HEK293T (cell line): ENCODE results near the gene STK40.

Experiments
- CTCF ChIA-PET: fragments of 350-600 bp; formaldehyde crosslinking; extraction: SDS; loops from one replicate; lab custom pipeline; 2021; ENCODE audit warnings: antibody characterized with exemption, inconsistent platforms; lab: Yijun Ruan, JAX
- POLR2A ChIA-PET: fragments of 350-600 bp; formaldehyde crosslinking; extraction: SDS; loops from one replicate; lab custom pipeline; 2020; ENCODE audit warnings: antibody characterized with exemption, inconsistent platforms; lab: Yijun Ruan, JAX
- DNase-seq: peaks from one replicate; pipeline ENCODE4 v3.0.0; 2012; ENCODE audit warnings: mixed read lengths; ENCODE audit errors: extremely low spot score
- ARNT ChIP-seq: fragments of 450-650 bp; IDR thresholded peaks from 2 replicates; pipeline ENCODE4 v1.6.1; 2017; ENCODE audit warnings: mild to moderate bottlenecking
- BHLHE40 ChIP-seq: fragments of 450-650 bp; IDR thresholded peaks from 2 replicates; pipeline ENCODE4 v1.6.1; 2016; ENCODE audit warnings: mild to moderate bottlenecking, moderate library complexity, borderline replicate concordance
- CTBP1 ChIP-seq: fragments of 450-650 bp; IDR thresholded peaks from 2 replicates; pipeline ENCODE4 v1.6.1; 2016; ENCODE audit warnings: borderline replicate concordance
- ELF4 ChIP-seq: fragments of 450-650 bp; IDR thresholded peaks from 2 replicates; pipeline ENCODE4 v1.6.1; 2017; ENCODE audit warnings: antibody characterized with exemption
- FOXA1 ChIP-seq: fragments of 450-650 bp; IDR thresholded peaks from 2 replicates; pipeline ENCODE4 v1.6.1; 2016; ENCODE audit warnings: mild to moderate bottlenecking
- FOXK2 ChIP-seq: fragments of 450-650 bp; IDR thresholded peaks from 2 replicates; pipeline ENCODE4 v1.6.1; 2016; ENCODE audit warnings: mild to moderate bottlenecking
- FOXM1 ChIP-seq: fragments of 450-650 bp; IDR thresholded peaks from 2 replicates; pipeline ENCODE4 v1.6.1; 2017; ENCODE audit warnings: mild to moderate bottlenecking, borderline replicate concordance
- HDGF ChIP-seq: fragments of 450-650 bp; IDR thresholded peaks from 2 replicates; pipeline ENCODE4 v1.6.1; 2017; ENCODE audit warnings: antibody characterized with exemption, borderline replicate concordance
- L3MBTL2 ChIP-seq: fragments of 450-650 bp; conservative IDR thresholded peaks from 2 replicates; pipeline ENCODE4 v1.6.1; 2016; ENCODE audit warnings: mild to moderate bottlenecking
- LEF1 ChIP-seq: fragments of 450-650 bp; IDR thresholded peaks from 2 replicates; pipeline ENCODE4 v1.6.1; 2017; ENCODE audit warnings: mild to moderate bottlenecking, borderline replicate concordance
- NFRKB ChIP-seq: fragments of 450-650 bp; IDR thresholded peaks from 2 replicates; pipeline ENCODE4 v1.6.1; 2016; ENCODE audit warnings: mild to moderate bottlenecking, moderate library complexity
- PKNOX1 ChIP-seq: fragments of 450-650 bp; IDR thresholded peaks from 2 replicates; pipeline ENCODE4 v1.6.1; 2016
- SP1 ChIP-seq: fragments of 450-650 bp; IDR thresholded peaks from 2 replicates; pipeline ENCODE4 v1.6.1; 2017
- SUZ12 ChIP-seq: fragments of 450-650 bp; IDR thresholded peaks from 2 replicates; pipeline ENCODE4 v1.6.1; 2016; ENCODE audit warnings: mild to moderate bottlenecking
- TARDBP ChIP-seq: fragments of 450-650 bp; IDR thresholded peaks from 2 replicates; pipeline ENCODE4 v1.6.1; 2016
- ZNF384 ChIP-seq: fragments of 450-650 bp; IDR thresholded peaks from 2 replicates; pipeline ENCODE4 v1.6.1; 2016

STK40 gene

GRCh38 chr1:36400825-36401601, 15.3 kb upstream of the STK40 start:
- no peak for DNase-seq
- POLR2A ChIA-PET, result interaction anchor here (0.6 to 7.7 kb wide), 5 partner anchors 11 to 948 kb away, joined by 3 to 147 read pairs (median 6); partner anchors contain the start of genes OSCP1 and STK40

GRCh38 chr1:36400514-36400824, 14.7 kb upstream of the STK40 start:
- TF ChIP-seq ELF4, result no peak
- no peak for TF ChIP-seq PKNOX1
- no peak for TF ChIP-seq L3MBTL2
- TF ChIP-seq SP1, result no peak
- no peak for TF ChIP-seq HDGF
- no peak for TF ChIP-seq FOXA1
- TF ChIP-seq FOXM1, result no peak
- no peak for TF ChIP-seq NFRKB
- no peak for TF ChIP-seq FOXK2
- no peak for TF ChIP-seq SUZ12
- ChIA-PET CTCF (interaction anchor here (1.5 kb wide), 1 partner anchor 13 kb away, joined by 5 read pairs; no protein-coding TSS in a partner anchor), POLR2A (interaction anchor here (0.8 to 7.7 kb wide), 4 partner anchors 12 to 50 kb away, joined by 3 to 147 read pairs (median 7); partner anchors contain the start of genes OSCP1 and STK40)
- DNase-seq, result no peak

More at GRCh38 chr1:36400825-36401601, 15.3 kb upstream of the STK40 start:
- TF ChIP-seq TARDBP (no peak), PKNOX1 (no peak), ELF4 (no peak), HDGF (no peak), BHLHE40 (no peak), LEF1 (no peak), L3MBTL2 (no peak), FOXM1 (no peak), CTBP1 (no peak), FOXA1 (no peak), NFRKB (no peak), FOXK2 (no peak), ARNT (no peak), ZNF384 (no peak), SP1 (no peak), SUZ12 (no peak)
- CTCF ChIA-PET, result no interaction called here

- ChIA-PET POLR2A (interaction anchor here (0.8 to 7.7 kb wide), 6 partner anchors 11 to 21 kb away, joined by 3 to 147 read pairs (median 6); partner anchors contain the start of gene STK40), CTCF (interaction anchor here (0.7 kb wide), 2 partner anchors 111 to 741 kb away, joined by 3 read pairs; no protein-coding TSS in a partner anchor)
- no peak for DNase-seq
- TF ChIP-seq ARNT (no peak), PKNOX1 (no peak), FOXK2 (no peak), SUZ12 (no peak), ELF4 (no peak), LEF1 (no peak), TARDBP (no peak), BHLHE40 (no peak), FOXM1 (no peak), SP1 (no peak), HDGF (no peak), L3MBTL2 (no peak)
These were observed 12.8 kb upstream of the STK40 start for GRCh38 chr1:36398370-36398977.

- peak; percentile 95 for DNase-seq
- ChIA-PET CTCF (interaction anchor here (0.7 kb wide), 1 partner anchor 110 kb away, joined by 3 read pairs; no protein-coding TSS in a partner anchor), POLR2A (interaction anchor here (0.6 to 7.7 kb wide), 12 partner anchors 10 to 248 kb away, joined by 3 to 147 read pairs (median 5); partner anchors contain the start of genes OSCP1, STK40 and TRAPPC3)
- no peak for TF ChIP-seq FOXM1
- peak; percentile 70 for TF ChIP-seq ELF4
- peak; percentile 73 for TF ChIP-seq L3MBTL2
These were observed 11.9 kb upstream of the STK40 start, which contains the start of gene LSM10 for GRCh38 chr1:36397378-36398230. Gene LSM10, minus strand, starts transcription at chr1:36397908. Its CDS starts 3,779 bp downstream, at chr1:36394129.

- ChIA-PET CTCF (no interaction called here), POLR2A (interaction anchor here (0.6 to 7.7 kb wide), 11 partner anchors 9 to 247 kb away, joined by 3 to 147 read pairs (median 5); partner anchors contain the start of genes OSCP1, STK40 and TRAPPC3)
- TF ChIP-seq SP1 (no peak), BHLHE40 (no peak), PKNOX1 (no peak), LEF1 (no peak), ARNT (no peak), FOXA1 (no peak), SUZ12 (no peak), CTBP1 (no peak), FOXM1 (no peak), TARDBP (no peak), ELF4 (no peak), L3MBTL2 (no peak), NFRKB (no peak), FOXK2 (no peak), ZNF384 (no peak), HDGF (no peak)
- DNase-seq, result no peak
These were observed 11.3 kb upstream of the STK40 start for GRCh38 chr1:36397083-36397377.
